MCF 10A (cell line): ENCODE data around the gene PLA2G2C. TPM values are rescaled to one million over a fixed set of nuclear protein-coding genes. Genes with fewer than 3 reads are reported as not detected.

Experiments used
- Bru-seq: library from RNA; stranded (reverse); fragments of 400-500 nt; gene quantifications from one replicate; lab custom pipeline; 2021; lab: Mats Ljungman, UMichigan
- BruChase-seq, 2 experiments: library from RNA; stranded (reverse); fragments of 400-500 nt; gene quantifications; one replicate each; lab custom pipeline; 2021; lab: Mats Ljungman, UMichigan
- BruUV-seq: library from RNA; stranded (reverse); fragments of 400-500 nt; replicated peaks from 2 replicates; lab custom pipeline; 2021; lab: Mats Ljungman, UMichigan
- CTCF ChIA-PET: fragments of 300-600 bp; sonication (Branson Sonifier 250); formaldehyde crosslinking; extraction: SDS; loops from one replicate; lab custom pipeline; 2021; ENCODE audit warnings: antibody characterized with exemption, inconsistent platforms; lab: Yijun Ruan, JAX
- POLR2A ChIA-PET: fragments of 300-600, 350-650 bp; sonication (Branson Sonifier 250); formaldehyde crosslinking; extraction: SDS; loops from one replicate; lab custom pipeline; 2020; ENCODE audit warnings: antibody characterized with exemption, inconsistent platforms; lab: Yijun Ruan, JAX
- DNase-seq: peaks from one replicate; pipeline ENCODE4 v3.0.0-alpha.2; 2018; ENCODE audit not compliant: unreplicated experiment
- H3K27ac Mint-ChIP-seq: one replicate; pipeline ENCODE4 v1.8.0; 2022; ENCODE audit warnings: mild to moderate bottlenecking, low read depth, mixed read lengths; ENCODE audit not compliant: unreplicated experiment
- H3K27me3 Mint-ChIP-seq: one replicate; pipeline ENCODE4 v1.8.0; 2022; ENCODE audit warnings: mixed read lengths; ENCODE audit not compliant: insufficient read depth, unreplicated experiment
- H3K36me3 Mint-ChIP-seq: one replicate; pipeline ENCODE4 v1.8.0; 2022; ENCODE audit warnings: mild to moderate bottlenecking, moderate library complexity, mixed read lengths; ENCODE audit not compliant: insufficient read depth, unreplicated experiment
- H3K4me1 Mint-ChIP-seq: one replicate; pipeline ENCODE4 v1.8.0; 2022; ENCODE audit warnings: mixed read lengths; ENCODE audit not compliant: insufficient read depth, unreplicated experiment
- H3K4me3 Mint-ChIP-seq: one replicate; pipeline ENCODE4 v1.8.0; 2022; ENCODE audit warnings: mild to moderate bottlenecking, moderate library complexity, mixed read lengths; ENCODE audit not compliant: unreplicated experiment
- H3K9me3 Mint-ChIP-seq: one replicate; pipeline ENCODE4 v1.8.0; 2022; ENCODE audit warnings: mixed read lengths; ENCODE audit not compliant: unreplicated experiment
- intact Hi-C: fragments of 100-400 bp; cut with micrococcal nuclease; formaldehyde crosslinking; loops from 2 replicates; pipeline ENCODE4 v1.14.1; 2022
- long read RNA-seq: library from polyadenylated mRNA; stranded (forward); transcript quantifications from one replicate; pipeline ENCODE4 v2.0.0, GENCODE V29; 2022
- total RNA-seq: library from RNA; stranded (reverse); gene quantifications from 2 replicates; pipeline ENCODE4 v1.2.3, GENCODE V29; 2022
- TF ChIP-seq, protein P1 (sequence below): fragments of 200-600 bp; IDR thresholded peaks from one replicate; pipeline ENCODE4 v1.8.0; 2022; ENCODE audit warnings: antibody characterized with exemption, mild to moderate bottlenecking; ENCODE audit not compliant: unreplicated experiment

Gene PLA2G2C, protein sequence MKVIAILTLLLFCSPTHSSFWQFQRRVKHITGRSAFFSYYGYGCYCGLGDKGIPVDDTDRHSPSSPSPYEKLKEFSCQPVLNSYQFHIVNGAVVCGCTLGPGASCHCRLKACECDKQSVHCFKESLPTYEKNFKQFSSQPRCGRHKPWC
- total RNA-seq (not detected in 2 replicates), Bru-seq, nascent RNA (not detected), BruChase-seq, experiment 1, labeled RNA remaining after a 6-hour chase (not detected), BruChase-seq, experiment 2, labeled RNA remaining after a 2-hour chase (not detected)
- long read RNA-seq: 0 reads

DNA sequence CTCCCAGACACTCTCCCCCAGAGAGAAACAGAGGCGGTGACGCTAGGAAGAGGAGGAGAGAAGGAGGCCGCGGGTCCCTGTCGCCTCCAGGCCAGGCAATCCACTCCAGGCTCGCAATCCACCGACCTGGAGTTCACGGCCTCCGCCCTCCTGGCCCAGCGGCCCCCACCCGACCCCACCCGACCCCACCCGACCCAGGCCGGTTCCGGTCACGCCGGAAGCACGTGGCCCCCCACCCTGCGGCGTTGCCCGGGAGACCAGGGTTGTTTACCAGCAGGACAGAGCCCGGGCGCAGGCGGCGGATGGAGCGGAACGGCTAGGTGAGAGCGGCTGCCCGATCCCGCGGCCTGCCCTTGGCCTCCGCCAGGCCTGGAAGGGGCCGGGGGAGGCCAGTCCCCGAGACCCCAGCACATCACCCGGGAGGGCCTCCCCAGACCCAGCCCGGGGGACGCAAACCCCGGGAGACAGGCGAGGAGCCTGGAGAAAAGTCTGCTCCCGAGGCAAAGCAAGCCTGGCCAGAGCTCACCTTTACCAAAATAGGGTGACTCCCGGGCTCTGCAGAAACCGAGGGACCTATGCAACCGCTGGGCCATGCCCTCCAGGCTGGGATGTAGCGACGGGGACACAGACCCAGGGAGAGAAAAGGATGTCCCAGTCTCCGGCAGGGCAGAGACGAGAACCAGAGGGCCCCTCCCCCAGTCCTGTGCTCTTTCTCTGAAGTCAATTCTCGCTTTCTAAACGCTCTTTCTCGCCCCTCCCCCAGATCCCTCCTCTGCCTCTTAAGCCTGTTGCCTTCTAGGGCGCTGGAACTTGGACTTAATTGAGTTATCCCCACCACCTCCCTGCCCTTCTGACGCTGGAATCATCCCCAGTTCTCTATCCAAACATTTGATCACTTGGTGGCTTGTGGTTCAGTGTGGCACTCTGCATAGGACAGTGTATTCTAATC, at the start of gene PLA2G2C, which contains the start of gene UBXN10:
Gene PLA2G2C (minus strand): TSS at position 685 of the 949 bp plus-strand sequence. CDS start 9,155 bp downstream, outside the sequence.
Gene UBXN10 (plus strand): TSS at position 263 of the 949 bp plus-strand sequence. CDS start 4,466 bp downstream, outside the sequence.
- BruUV-seq: no TSS peak
- POLR2A ChIA-PET: no interaction called here
- H3K27ac Mint-ChIP-seq: no peak within 1 kb of the TSS

DNA sequence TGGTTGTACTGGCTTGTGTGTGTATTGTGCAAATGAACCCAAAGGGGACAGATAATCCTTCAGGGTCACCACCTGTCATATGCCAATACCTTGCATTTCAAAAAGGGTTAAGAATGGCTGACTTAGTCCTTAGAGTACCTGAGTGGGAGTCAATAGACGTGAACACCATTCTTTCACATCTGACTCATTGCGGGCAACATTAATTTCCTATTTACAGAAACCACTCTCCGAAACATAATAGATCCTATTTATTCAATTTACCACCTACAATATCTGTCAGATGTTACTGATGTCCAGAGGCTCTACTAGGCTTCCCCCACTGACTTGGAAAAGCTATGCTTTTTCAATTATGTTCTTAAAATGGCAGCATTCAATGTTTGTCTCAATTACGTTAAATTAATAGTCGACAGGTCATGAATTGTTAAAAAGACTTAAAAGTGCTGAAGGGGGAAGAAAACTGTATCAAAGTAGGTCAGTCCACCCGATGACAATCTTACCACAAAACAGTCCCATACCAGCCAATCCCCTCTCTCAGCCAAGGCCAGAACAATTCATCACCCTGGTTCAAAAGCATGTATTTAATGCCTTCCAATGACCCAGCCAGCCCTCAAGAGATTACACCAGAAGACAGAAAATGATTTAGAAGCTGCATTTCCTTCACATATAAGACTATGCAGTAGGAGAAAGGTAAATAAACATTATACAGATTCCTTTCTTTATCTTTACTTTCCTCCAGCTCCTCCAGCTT, 48.6 kb upstream of the PLA2G2C start:
- intact Hi-C loops: loop anchor here (5.0 kb wide), 1 partner anchor 257 kb away; no protein-coding TSS in a partner anchor
- Mint-ChIP-seq H3K4me1 (no peaks in the 10 kb centered on the region), H3K27ac (no peak overlapping the region), H3K27me3 (peaks cover 22% of the 10 kb centered on the region), H3K36me3 (no peaks in the 10 kb centered on the region), H3K9me3 (no peaks in the 10 kb centered on the region), H3K4me3 (no peak overlapping the region)
- ChIA-PET POLR2A (no interaction called here), CTCF (interaction anchor here (0.6 to 1.0 kb wide), 3 partner anchors 22 to 317 kb away, joined by 3 read pairs; no protein-coding TSS in a partner anchor)
- DNase-seq: no peak
- BruUV-seq: no TSS peak
- TF ChIP-seq, protein P1, sequence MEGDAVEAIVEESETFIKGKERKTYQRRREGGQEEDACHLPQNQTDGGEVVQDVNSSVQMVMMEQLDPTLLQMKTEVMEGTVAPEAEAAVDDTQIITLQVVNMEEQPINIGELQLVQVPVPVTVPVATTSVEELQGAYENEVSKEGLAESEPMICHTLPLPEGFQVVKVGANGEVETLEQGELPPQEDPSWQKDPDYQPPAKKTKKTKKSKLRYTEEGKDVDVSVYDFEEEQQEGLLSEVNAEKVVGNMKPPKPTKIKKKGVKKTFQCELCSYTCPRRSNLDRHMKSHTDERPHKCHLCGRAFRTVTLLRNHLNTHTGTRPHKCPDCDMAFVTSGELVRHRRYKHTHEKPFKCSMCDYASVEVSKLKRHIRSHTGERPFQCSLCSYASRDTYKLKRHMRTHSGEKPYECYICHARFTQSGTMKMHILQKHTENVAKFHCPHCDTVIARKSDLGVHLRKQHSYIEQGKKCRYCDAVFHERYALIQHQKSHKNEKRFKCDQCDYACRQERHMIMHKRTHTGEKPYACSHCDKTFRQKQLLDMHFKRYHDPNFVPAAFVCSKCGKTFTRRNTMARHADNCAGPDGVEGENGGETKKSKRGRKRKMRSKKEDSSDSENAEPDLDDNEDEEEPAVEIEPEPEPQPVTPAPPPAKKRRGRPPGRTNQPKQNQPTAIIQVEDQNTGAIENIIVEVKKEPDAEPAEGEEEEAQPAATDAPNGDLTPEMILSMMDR: no peak

More for the DNA sequence above, at the start of gene PLA2G2C, which contains the start of gene UBXN10:
- TF ChIP-seq, protein P1: no peak
- peaks cover 13% of the 10 kb centered on the region for H3K4me1 Mint-ChIP-seq
- CTCF ChIA-PET: interaction anchor here (0.7 kb wide), 1 partner anchor 24 kb away, joined by 4 read pairs; no protein-coding TSS in a partner anchor
- peaks cover 23% of the 10 kb centered on the region for H3K27me3 Mint-ChIP-seq
- no peak for DNase-seq
- no peaks in the 10 kb centered on the region for H3K9me3 Mint-ChIP-seq
- intact Hi-C loops: no loop called here
- no peak within 1 kb of the TSS for H3K4me3 Mint-ChIP-seq
- H3K36me3 Mint-ChIP-seq: no peaks in the 10 kb centered on the region

DNA sequence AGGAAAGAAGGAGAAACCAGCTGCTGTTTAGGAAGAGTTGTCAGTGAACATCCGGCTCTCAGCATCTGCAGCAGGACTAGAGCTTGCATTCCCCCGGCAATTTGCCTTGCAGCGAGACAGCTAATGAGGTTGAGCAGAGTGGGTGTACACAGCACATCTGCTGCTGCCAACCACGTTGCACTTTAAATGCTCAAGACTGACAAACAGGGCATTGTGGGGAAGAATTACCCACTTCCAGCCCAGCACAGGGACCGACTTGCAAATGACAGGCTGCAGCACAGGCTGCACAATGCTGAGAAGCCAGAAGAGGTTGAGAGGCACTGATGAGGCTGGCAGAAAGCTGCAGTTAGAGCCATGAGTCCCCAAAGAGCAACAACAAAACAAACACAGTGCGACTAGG, 47.5 kb upstream of the PLA2G2C start:
- no peak overlapping the region for H3K27ac Mint-ChIP-seq
- H3K4me1 Mint-ChIP-seq: no peaks in the 10 kb centered on the region
- ChIA-PET POLR2A (interaction anchor here (0.5 kb wide), 1 partner anchor 13 kb away, joined by 4 read pairs; no protein-coding TSS in a partner anchor), CTCF (interaction anchor here (0.6 to 1.0 kb wide), 2 partner anchors 195 to 228 kb away, joined by 3 read pairs; no protein-coding TSS in a partner anchor)
- intact Hi-C loops: loop anchor here (5.0 kb wide), 1 partner anchor 258 kb away; no protein-coding TSS in a partner anchor
- peaks cover 17% of the 10 kb centered on the region for H3K27me3 Mint-ChIP-seq
- H3K9me3 Mint-ChIP-seq: no peaks in the 10 kb centered on the region
- no peaks in the 10 kb centered on the region for H3K36me3 Mint-ChIP-seq
- TF ChIP-seq, protein P1: no peak
- no TSS peak for BruUV-seq
- no peak for DNase-seq
- no peak overlapping the region for H3K4me3 Mint-ChIP-seq
